Measurements from ENCODE around the gene MATCAP1. TPM values are rescaled to one million over a fixed set of nuclear protein-coding genes. Genes with fewer than 3 reads are reported as not detected.
A peak's percentile ranks its signal among the peaks of the same experiment; 100 is the strongest.

The MATCAP1 gene
- total RNA-seq, 2 experiments from 2014 or later: 9.7 to 10.6 TPM

DNA sequence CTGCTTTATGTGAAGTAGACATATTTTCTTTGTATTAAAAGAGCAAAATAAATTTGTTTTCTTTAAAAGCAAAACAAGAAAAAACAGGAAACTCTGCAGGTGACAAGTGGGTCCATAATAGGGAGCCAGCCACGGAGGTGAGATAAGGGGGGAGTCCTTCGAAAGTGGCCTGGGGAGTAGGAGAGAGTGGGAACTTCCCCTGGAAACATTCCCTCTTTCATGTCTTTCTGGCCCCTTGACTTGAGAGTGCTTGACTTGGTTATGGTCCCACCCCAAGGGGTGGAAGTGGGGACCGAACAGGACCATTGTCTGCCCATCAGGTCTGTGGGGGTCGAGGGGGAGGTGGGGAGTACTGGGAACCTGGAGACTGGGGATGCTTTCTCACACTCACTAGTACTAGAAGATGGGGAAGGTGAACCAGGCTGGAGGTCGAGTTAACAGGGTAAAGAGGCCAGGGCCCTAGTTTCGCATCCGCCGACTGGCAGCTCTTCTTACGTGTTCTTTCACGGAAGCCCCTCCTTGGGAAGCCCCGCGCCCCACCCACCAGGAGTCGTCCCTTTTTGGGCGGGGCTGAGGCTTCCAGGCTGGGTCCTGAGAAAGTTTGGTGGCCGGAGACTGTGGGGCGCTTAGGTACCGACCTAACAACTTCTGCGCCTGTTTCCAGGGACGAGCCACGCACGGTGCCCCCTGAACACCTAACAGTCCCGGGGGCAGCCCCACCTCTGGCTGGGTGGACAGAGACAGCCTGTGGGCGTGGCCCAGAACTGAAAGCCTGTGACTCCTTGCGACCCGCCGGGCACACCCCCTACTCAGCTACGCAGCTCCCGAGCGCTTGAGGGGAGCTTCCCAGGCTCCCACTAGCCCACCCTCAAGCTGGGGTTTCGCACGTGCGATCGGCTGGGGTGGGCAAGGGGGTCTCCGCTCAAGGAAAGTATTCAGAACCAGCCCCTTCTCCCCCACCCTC is 24.8 kb downstream of the MATCAP1 start:
- peaks cover 58% of the 10 kb centered on the region for H3K4me1 Mint-ChIP-seq (ENCODE audit: low read depth)
- H3K27me3 Mint-ChIP-seq: peaks cover 30% of the 10 kb centered on the region
- H3K9me3 ChIP-seq (ENCODE audit: control insufficient read depth in 1 of 2, insufficient read depth in 1 of 2, low read length in 2 of 2): peaks cover 0 to 6% of the 10 kb centered on the region in 2 experiments
- ATAC-seq (ENCODE audit: poor library complexity): peak; percentile 31
- DNase-seq: peak; percentile 65 to 93 (median 76)
- peaks cover 18 to 25% of the 10 kb centered on the region in 2 experiments for H3K27me3 ChIP-seq (ENCODE audit: control insufficient read depth in 1 of 2, insufficient read depth in 2 of 2, low read length in 2 of 2)
- H3K27ac Mint-ChIP-seq: peak overlapping the region; percentile 95
- H3K9me3 Mint-ChIP-seq: no peaks in the 10 kb centered on the region
- POLR2A ChIA-PET: interaction anchor here (0.6 to 5.5 kb wide), 17 partner anchors 9 to 607 kb away, joined by 3 to 51 read pairs (median 5); partner anchors contain the start of genes B3GNT9, CBFB, CKLF and MATCAP1
- peak overlapping the region; percentile 95 for H3K4me3 Mint-ChIP-seq
- peaks cover 93% of the 10 kb centered on the region for H3K4me1 ChIP-seq (ENCODE audit: insufficient read depth, low read length)
- CTCF ChIA-PET: interaction anchor here (0.9 to 4.0 kb wide), 6 partner anchors 8 to 141 kb away, joined by 3 to 20 read pairs (median 8); partner anchors contain the start of genes B3GNT9 and MATCAP1
- peaks cover 20% of the 10 kb centered on the region for H3K36me3 Mint-ChIP-seq (ENCODE audit: low read depth)
- peak overlapping the region; percentile 81 to 98 for H3K27ac ChIP-seq (ENCODE audit: low read depth in 1 of 2, low read length in 2 of 2)
- intact Hi-C loops (cut with DNase I, micrococcal nuclease): loop anchor here in 1 of 2 experiments (1.0 to 2.0 kb wide), 2 partner anchors 50 to 85 kb away; partner anchors contain the start of gene PHAF1
- TF ChIP-seq, protein P1, sequence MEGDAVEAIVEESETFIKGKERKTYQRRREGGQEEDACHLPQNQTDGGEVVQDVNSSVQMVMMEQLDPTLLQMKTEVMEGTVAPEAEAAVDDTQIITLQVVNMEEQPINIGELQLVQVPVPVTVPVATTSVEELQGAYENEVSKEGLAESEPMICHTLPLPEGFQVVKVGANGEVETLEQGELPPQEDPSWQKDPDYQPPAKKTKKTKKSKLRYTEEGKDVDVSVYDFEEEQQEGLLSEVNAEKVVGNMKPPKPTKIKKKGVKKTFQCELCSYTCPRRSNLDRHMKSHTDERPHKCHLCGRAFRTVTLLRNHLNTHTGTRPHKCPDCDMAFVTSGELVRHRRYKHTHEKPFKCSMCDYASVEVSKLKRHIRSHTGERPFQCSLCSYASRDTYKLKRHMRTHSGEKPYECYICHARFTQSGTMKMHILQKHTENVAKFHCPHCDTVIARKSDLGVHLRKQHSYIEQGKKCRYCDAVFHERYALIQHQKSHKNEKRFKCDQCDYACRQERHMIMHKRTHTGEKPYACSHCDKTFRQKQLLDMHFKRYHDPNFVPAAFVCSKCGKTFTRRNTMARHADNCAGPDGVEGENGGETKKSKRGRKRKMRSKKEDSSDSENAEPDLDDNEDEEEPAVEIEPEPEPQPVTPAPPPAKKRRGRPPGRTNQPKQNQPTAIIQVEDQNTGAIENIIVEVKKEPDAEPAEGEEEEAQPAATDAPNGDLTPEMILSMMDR (IDR thresholded peaks at IDR 0.05): no peak
- H3K36me3 ChIP-seq (ENCODE audit: insufficient read depth, low read length): no peaks in the 10 kb centered on the region
- peak overlapping the region; percentile 100 for H3K4me3 ChIP-seq (ENCODE audit: low read length)

DNA sequence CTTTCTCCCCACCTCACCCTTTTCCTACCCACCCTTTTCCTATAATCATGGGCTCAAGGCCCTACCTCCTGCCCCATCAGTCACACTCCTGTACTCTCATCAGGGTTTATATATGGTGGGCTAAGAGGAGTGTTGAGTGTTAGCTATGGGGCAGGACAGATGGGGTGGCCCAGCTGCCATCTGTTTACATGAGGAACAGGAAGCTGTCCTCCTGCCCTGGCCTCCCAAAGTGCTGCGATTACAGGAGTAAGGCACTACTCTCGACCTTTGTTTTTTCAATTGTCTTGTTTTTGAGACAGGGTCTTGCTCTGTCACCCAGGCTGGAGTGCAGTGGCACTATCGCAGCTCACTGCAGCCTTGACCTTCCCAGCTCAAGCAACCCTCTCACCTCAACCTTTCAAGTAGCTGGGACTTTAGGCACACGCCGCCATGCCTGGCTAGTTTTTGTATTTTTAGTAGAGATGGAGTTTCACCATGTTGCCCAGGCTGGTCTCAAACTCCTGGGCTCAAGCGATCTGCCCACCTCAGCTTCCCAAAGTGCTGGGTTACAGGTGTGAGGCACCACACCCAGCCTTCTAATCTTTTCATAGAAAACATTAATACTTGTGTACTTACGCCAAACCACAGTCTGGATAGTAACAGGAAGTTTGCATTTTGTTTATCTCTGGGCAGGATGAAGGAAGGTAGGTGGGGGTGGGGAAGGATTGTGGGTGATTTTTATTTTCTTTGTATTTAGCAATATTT is 25.7 kb downstream of the MATCAP1 start:
- peaks cover 59% of the 10 kb centered on the region for H3K4me1 Mint-ChIP-seq (ENCODE audit: low read depth)
- DNase-seq (peak in 3 of 14 experiments; percentile 61 to 82 (median 65)), ATAC-seq (ENCODE audit: poor library complexity) (no peak)
- H3K4me1 ChIP-seq (ENCODE audit: insufficient read depth, low read length): peaks cover 90% of the 10 kb centered on the region
- H3K4me3 ChIP-seq (ENCODE audit: low read length): peak overlapping the region; percentile 100
- intact Hi-C loops (cut with DNase I, micrococcal nuclease): loop anchor here in 1 of 2 experiments (1.0 to 2.0 kb wide), 2 partner anchors 49 to 86 kb away; partner anchors contain the start of gene PHAF1
- CTCF ChIA-PET: interaction anchor here (0.5 to 4.0 kb wide), 6 partner anchors 17 to 144 kb away, joined by 3 to 43 read pairs (median 10); no protein-coding TSS in a partner anchor
- peaks cover 12 to 18% of the 10 kb centered on the region in 2 experiments for H3K27me3 ChIP-seq (ENCODE audit: control insufficient read depth in 1 of 2, insufficient read depth in 2 of 2, low read length in 2 of 2)
- H3K9me3 Mint-ChIP-seq: no peaks in the 10 kb centered on the region
- TF ChIP-seq, protein P1 (IDR thresholded peaks at IDR 0.05): no peak
- H3K27me3 Mint-ChIP-seq: peaks cover 25% of the 10 kb centered on the region
- H3K9me3 ChIP-seq (ENCODE audit: control insufficient read depth in 1 of 2, insufficient read depth in 1 of 2, low read length in 2 of 2): peaks cover 0 to 3% of the 10 kb centered on the region in 2 experiments
- H3K27ac ChIP-seq (ENCODE audit: low read depth in 1 of 2, low read length in 2 of 2): peak overlapping the region; percentile 81 to 98
- peak overlapping the region; percentile 95 for H3K4me3 Mint-ChIP-seq
- H3K36me3 Mint-ChIP-seq (ENCODE audit: low read depth): peaks cover 20% of the 10 kb centered on the region
- peak overlapping the region; percentile 95 for H3K27ac Mint-ChIP-seq
- POLR2A ChIA-PET: interaction anchor here (0.7 to 5.5 kb wide), 18 partner anchors 8 to 173 kb away, joined by 3 to 51 read pairs (median 5); partner anchors contain the start of genes B3GNT9, CBFB, MATCAP1 and NOL3
- no peaks in the 10 kb centered on the region for H3K36me3 ChIP-seq (ENCODE audit: insufficient read depth, low read length)

Data from CD4-positive, alpha-beta T cell (primary cell).